Ureter (tissue), 1 donor: ENCODE results near the gene CNTNAP2. TPM values are rescaled to one million over a fixed set of nuclear protein-coding genes. Genes with fewer than 3 reads are reported as not detected.
"Not testable (repeated sequence)": the region's sequence is repeated elsewhere in the genome, so short reads cannot be mapped to it uniquely, and the experiment has no call there.

Experiments used
- DNase-seq: peaks from one replicate; pipeline ENCODE4 v3.0.0-alpha.2; 2020; ENCODE audit warnings: low spot score
- total RNA-seq: library from RNA; stranded (reverse); gene quantifications from one replicate; pipeline ENCODE4 v1.2.4, GENCODE V29; 2023
- donor health status: DM: yes; HTN: yes; CAD: no.

CNTNAP2 gene
- total RNA-seq, 1 donor from 2014 or later: 0.21 TPM

GRCh38 chr7:147564786-147565476 is 1448.3 kb downstream of the CNTNAP2 start:
- no peak for DNase-seq

DNA sequence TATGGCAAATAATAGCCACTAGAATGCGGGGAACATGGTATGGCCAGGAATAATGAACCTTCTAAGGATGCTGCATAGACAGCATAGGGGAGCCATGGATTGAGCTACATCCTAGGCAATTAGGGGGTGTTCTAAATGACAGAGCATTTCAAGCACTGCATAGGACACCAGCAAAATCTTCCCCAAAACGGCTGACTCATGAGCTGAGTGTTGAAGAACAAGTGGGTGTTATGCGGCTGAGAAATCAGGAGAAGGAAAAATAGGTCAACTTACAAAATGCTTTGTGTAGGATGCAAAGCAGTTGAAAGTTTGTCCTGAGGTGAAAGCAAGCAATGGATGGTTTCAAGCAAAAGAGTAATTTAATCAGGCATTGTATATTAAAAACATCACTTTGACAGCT is 1450.4 kb downstream of the CNTNAP2 start:
- no peak for DNase-seq

DNA sequence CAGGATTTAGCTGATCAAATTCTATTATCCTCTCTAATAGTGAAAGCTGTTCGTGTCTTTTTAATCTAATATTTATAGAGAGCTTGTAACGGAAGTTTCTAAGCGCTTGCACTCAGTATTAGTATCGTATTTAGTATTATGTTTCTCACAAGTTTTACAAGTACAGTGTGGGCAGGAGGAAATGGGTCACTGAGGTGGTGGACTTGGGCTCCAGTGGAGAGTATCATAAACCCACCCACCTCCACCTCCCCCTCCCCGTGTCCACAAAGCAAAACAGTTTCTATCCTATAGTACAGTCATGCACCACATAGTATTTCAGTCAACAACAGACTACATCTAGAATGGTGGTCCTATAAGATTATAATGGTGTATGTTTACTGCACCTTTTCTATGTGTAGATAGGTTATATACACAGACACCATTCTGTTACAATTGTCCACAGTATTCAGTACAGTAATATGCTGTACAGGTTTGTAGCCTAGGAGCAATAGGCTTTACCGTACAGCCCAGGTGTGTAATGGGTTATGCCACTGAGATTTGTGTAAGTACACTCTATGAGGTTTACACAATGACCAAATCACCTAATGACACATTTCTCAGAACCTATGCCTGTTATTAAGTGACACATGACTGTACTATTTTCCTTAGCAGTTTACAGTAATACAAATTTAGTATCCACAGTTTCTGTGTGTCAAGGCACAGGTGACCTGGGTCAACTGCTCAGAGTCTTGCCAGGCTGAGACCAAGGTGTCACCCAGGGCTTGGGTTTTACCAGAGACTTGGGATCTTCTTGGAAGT is 1452.7 kb downstream of the CNTNAP2 start:
- DNase-seq: no peak

GRCh38 chr7:147570390-147570789 is 1453.8 kb downstream of the CNTNAP2 start:
- DNase-seq: no peak

DNA sequence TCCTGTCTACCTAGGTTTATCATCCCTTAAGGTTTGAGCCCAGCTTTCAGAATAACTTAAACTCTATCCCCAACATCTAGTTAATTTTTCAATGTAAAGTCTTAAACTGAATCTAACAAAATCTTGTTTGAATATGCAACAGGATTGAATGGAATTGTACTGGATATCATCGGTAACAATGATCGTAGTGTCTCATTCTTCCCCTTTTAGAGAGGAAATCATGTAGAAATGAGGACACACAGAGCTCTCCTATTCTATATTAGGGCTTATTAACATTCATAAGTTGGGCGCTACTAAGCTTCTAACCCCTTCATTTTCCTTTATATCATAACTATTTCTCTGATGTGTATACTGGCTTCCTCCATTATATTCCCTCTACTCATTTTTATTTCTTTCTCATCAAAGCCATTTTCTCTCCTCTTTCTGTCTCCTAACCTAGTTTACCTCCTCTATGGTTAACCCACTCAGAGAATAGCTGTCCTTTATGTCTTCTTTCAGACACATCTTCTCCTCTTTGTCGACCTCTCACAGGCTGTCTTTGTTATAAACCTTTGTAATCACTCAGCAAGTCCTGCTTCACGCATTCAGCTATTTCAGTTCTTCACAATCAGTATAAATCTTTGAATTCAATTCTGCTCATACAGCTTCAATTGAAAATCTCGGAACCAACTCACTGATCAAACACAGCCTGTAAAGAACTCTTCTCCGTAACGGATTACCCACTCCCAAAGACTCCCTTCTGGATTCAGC is 1455.0 kb downstream of the CNTNAP2 start:
- DNase-seq: no peak

DNA sequence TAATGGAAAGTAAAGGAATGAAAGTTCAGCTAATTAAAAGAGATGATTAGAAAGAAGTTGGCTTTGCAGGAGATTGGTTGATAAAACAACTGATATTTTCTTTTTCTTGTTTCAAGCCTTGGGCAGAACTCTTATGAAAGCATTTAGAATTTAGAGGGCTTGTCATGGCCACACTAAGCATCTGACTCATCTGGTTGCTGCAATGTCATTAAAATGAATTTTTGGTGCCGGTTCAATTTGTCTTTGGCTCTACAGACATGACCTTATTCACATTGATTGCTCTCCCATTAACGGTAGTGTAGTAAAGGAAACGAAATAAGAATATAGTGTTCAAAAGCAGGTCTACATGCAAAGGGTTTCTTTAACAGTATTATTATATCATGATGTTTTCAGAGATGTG is 1461.6 kb downstream of the CNTNAP2 start:
- no peak for DNase-seq

- DNase-seq: no peak
These were observed 1462.5 kb downstream of the CNTNAP2 start for GRCh38 chr7:147579148-147579547.

GRCh38 chr7:147584771-147585193 is 1468.2 kb downstream of the CNTNAP2 start:
- DNase-seq: no peak

DNA sequence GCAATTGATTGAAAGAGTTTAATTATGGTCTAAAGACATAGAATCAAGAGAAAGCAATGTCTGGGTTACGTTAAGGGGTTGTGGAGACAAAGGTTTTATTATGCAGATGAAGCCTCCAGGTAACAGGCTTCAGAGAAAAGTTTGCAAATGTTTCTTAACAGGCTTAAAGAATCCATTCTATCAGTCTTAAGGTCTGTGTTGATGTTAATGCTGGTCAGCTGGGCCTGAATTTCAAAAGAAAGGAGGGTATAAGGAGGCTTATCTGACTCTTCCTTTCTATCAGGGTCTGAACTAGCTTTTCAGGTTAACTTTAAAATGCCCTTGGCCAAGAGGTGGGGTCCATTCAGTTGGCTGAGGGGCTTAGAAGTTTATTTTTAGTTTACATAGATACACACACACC is 1469.5 kb downstream of the CNTNAP2 start:
- no peak for DNase-seq

DNA sequence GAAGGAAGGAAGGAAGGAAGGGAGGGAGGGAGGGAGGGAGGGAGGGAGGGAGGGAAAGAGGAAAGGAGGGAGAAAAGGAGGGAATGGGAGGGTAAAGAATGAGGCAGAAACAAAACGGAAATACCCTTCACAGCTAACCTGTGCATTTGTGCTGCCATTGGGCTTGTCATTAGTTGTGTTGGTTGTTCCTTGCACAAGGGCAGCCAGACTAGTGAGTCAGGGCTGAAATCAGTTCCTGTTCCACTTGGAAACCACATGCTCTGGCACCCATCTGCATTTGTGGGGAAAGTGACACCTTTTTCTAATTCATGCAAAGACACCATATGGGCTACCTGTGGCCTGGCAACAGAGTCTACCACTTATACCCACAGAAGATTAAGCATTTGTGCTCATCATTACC is 1469.9 kb downstream of the CNTNAP2 start:
- DNase-seq: no peak

DNA sequence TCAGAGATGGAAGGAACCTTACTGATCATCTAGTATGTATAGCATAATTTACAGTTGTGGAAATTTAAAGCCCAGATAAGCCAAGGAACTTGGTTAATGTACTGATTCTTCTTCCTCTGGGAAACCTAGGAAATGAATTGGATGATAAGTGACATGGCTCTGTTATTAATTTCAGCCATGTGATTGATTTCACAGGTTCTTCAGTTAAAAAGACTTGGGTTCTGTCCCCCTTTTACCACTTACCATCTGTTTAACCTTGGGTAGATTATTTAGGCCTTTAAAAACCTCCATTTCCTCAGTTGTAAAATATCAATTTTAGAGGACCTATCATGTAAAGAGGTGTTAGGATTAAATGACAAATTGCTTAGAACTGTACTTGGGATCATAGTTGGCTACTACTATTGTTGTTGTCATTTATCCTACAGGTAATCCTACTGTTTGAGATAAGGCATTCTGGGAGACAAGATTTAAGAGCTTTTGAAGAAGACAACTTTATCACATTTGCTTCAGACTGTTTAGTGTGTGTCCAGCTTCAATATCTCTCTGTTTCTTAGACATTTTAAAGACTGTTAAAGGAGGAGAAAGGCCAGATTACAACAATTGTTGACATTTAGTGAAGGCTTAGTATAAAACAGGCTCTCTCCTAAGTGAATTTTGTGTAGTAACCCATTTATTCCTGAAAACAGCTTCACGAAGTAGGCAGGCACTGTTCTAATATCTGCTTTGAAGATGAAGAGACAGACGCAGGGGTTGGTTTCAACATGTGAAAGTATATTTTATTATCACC is 1476.9 kb downstream of the CNTNAP2 start:
- no peak for DNase-seq

DNA sequence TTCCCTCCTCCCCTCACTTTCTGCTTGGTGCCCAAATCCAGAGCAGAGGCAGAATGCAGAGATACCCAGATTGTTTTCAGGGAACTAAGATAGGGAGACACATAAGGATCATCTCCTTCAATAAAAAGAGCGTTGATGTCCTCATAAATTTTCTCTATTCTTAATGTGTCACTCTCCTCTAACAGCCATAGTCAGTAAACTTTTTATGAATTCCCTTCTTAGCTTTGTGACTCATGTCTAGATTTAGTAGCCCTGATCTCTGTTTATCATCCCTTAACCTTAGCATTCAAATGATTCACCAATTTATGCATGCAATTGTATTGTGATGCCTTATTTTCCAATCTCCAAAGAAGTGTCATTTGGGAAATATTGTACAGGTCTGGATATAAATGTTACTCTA is 1478.4 kb downstream of the CNTNAP2 start:
- DNase-seq: no peak

GRCh38 chr7:147598687-147599086 is 1482.1 kb downstream of the CNTNAP2 start:
- not testable (repeated sequence) for DNase-seq

GRCh38 chr7:147605323-147605722 is 1488.7 kb downstream of the CNTNAP2 start:
- DNase-seq: no peak

DNA sequence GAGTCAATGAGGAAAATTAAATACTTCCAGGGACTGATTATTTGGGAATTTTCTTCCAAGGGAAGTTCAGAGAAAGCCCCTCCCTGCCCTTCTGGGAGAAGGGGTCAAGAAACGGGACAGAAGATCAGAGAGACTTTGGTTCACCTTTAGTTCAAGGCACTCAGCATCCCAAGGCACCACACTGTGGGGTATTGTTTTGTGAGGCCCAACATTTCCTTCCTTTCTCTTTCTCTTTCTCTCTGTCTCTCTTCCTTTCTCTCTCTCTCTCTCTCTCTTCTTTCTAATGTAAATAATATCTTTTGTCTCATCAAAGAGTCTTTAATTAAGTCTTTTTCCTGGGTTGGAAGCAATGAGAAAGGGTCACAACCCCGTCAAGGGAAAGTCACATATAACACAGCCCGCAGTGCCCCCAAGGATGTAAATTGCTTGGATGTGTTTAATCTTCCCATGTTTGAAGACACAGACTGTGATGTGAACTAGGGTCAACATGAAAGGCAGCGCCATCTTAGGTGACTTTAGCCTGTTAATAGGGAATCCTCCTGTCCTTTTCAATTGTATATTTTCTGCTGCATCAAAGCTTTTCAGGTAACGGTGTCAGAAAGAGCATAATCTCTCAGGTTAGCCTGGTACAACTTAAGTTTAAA is 1490.7 kb downstream of the CNTNAP2 start:
- DNase-seq: no peak

- no peak for DNase-seq
These were observed 1494.8 kb downstream of the CNTNAP2 start for GRCh38 chr7:147611431-147611830.

DNA sequence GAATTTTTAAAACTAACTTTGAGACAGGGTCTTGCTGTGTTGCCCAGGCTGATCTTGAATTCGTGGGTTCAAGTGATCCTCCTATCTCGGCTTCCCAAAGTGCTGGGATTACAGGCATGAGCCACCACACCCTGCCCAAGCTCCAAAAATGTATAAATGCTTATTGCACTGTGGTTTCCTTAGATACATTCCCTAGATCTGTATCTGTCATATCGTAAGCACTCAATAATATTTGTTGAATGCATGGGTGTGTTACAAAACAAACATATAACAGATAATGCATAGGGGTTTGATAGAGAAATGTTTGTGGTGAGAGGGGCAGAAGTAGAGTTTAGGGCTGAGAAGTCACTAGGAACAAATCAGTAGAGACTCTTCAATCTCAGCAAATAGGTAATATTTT is 1518.7 kb downstream of the CNTNAP2 start:
- DNase-seq: no peak

DNA sequence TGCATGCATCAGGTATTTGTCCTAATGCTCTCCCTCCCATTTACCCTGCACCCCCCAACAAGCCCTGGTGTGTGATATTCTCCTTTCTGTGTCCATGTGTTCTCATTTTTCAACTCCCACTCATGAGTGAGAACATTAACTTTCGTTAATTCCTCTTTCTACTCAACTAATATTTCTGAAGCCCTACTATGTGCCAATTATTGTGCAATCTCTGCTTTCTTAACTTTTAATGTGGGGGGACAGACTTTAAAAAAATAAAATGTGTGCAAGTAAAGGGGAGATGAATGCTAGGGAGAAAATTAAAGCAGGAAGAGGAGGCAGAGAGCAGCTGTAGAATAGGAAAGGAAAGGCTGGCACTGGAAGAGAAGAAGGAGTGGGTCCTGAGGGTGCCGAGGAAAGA is 1520.0 kb downstream of the CNTNAP2 start:
- DNase-seq: no peak

DNA sequence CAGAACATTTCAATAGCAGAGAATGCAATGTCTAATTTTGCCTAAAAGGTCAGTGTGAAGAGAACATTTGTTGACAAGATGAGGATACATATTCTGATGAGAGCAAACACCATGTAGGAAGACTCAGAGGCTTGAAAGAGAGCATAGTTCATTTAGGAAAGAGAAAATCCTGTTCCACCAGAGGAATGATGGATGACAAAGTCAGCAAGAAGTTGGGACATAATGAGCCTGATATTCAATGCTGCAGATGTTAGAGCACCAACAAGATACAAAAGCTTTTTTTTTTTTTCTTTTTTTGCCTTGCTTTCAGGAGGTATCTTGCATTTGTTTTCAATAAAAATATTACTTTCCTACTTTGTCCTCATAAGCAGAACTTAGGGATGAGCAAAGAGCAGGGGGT is 1522.0 kb downstream of the CNTNAP2 start:
- no peak for DNase-seq

DNA sequence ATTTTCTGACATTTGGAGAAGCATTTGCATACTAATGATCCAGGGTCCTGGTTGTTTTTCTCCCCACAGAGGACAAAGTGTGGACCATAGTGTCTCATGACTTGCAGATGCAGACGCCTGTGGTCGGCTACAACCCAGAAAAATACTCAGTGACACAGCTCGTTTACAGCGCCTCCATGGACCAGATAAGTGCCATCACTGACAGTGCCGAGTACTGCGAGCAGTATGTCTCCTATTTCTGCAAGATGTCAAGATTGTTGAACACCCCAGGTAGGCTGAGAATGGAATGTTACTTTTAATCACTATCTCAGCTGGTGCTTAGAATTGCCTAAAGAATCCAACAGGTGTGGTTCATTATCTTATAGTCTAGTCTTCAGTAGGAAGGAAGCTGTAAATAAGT is 1522.4 kb downstream of the CNTNAP2 start:
- DNase-seq: no peak

- DNase-seq: no peak
These were observed 1523.2 kb downstream of the CNTNAP2 start for GRCh38 chr7:147639751-147640150.
